NCI-H82 (cell line): Measurements from ENCODE around the gene SH3BP2.

Experiments
- DNase-seq: peaks from one replicate; lab custom pipeline; 2025; lab: John Stamatoyannopoulos, UW

The SH3BP2 gene

GRCh38 chr4:2819244-2820215 lies 26.6 kb downstream of the SH3BP2 start:
- no peak for DNase-seq

- no peak for DNase-seq
Observed at GRCh38 chr4:2820216-2820982, 27.5 kb downstream of the SH3BP2 start.

- DNase-seq = no peak
Observed at GRCh38 chr4:2822461-2823300, 29.8 kb downstream of the SH3BP2 start.

DNA sequence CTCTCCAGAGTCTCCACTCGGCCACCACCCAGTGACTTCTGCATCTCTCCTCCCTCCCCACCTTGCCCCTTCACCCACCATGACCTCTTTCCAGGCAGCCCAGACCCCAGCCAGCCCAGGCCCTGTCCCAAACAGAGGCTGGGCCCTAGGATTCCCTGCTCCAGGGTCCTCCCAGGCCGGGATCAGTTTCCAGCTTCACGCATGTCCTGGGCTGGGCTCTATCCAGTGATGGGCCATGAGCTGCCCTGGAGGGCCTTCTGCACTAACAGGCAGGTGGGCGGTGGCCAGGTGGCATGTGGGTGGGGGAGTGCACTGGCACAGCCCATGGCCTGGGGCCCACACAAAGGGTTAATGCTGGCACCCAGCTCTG lies 30.4 kb downstream of the SH3BP2 start:
- DNase-seq = no peak

- DNase-seq = no peak
Observed at GRCh38 chr4:2823671-2824328, 30.9 kb downstream of the SH3BP2 start.

- DNase-seq = no peak
Observed at GRCh38 chr4:2824329-2824835, 31.5 kb downstream of the SH3BP2 start.

GRCh38 chr4:2824836-2825381 lies 32.0 kb downstream of the SH3BP2 start:
- no peak for DNase-seq

DNA sequence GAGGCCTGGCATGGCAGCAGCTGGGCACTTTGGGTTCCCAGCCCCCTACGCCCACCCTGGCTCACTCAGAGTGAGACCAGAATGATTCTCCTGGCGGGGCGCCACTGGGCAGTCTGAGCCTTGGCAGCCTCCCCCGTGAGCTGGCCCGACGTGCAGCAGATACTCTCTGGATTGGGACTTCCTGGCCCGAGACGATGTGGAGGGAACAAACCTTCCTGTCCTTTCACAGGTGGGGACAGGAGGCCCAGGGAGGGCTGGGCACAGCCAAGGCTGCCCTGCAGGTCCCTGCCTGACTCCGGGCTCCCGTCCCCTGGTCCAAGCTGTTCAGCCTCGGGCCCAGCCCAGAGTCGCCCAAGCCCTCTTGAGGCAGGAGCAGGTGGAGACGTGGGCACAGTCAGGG lies 32.9 kb downstream of the SH3BP2 start:
- no peak for DNase-seq

- no peak for DNase-seq
Observed at GRCh38 chr4:2827071-2827873, 34.4 kb downstream of the SH3BP2 start.

DNA sequence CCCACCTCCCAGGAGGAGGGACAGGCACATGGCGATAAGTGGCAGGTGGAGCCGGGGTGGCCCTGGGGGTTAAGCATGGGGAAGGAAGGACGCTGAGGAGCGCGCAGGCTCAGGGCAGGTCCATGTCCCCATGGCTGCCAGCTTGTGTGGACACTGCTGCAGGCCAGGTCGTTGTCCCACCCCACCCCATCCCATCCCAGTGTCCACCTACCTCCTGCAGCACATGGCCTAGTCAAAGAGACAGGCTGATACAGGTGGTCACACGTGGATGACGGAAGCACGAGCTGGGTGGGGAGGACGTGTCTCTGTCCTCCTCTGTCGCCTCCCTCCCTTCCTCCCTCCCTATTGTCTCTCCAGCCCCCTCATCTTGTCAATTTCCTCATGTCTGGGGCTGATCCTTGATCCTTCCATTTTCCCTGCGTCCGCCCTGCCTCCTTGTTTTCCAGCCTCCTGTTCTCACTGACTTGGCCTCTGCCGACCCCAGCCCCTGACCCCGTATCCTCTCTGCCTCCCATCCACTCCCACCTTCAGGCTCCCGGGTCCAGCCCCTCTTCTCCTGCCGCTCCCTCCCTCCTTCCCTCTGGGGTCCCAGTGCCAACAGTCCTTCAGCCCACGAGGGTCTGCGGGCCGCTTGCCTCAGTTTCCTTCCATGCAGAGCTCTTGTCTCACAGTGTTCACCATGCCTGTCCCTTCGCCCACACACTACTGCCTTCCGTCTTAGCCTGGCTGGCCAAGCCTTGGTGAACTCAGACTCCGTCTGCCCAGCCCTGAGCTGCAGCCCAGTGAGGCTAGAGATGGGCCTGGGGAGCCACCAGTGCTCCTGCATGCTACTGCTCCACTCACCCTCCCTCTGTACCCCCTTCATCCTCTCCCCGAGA lies 35.2 kb downstream of the SH3BP2 start:
- no peak for DNase-seq

DNA sequence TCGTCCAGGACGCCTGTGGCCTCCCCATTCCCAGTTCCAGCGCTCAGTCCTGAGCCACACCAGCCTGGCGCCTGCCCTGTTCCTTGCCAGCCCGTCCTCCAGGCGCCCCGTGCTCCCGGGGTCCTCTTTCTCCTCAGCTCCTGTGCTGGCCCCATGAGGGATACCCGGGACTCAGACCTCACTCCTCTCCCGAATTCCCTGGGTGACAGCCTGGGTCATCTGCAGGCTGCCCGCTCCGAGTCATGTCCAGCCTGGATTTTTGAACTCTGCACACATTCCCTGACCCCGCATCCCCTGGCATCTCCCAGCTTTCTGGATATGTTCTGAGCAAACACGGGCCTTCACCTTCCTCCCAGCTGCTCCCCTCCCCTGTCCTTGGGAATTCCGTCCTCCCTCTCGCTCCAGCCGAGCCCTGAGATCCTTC lies 35.9 kb downstream of the SH3BP2 start:
- DNase-seq = no peak

DNA sequence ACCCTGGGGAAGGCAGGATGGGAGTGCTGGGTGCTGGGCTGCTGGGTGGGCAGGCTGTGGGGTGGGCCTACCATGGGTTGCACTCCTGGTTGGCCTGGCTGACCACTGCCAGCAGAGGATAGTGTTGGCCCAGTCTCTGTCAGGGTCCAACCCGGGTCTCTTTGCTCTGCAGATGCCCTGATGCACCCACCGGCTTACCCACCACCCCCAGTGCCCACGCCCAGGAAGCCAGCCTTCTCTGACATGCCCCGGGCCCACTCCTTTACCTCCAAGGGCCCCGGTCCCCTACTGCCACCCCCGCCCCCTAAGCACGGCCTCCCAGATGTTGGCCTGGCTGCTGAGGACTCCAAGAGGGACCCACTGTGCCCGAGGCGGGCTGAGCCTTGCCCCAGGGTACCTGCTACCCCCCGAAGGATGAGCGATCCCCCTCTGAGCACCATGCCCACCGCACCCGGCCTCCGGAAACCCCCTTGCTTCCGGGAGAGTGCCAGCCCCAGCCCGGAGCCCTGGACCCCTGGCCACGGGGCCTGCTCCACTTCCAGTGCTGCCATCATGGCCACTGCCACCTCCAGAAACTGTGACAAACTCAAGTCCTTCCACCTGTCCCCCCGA lies 36.5 kb downstream of the SH3BP2 start:
- no peak for DNase-seq

GRCh38 chr4:2829933-2830451 lies 37.1 kb downstream of the SH3BP2 start:
- no peak for DNase-seq

DNA sequence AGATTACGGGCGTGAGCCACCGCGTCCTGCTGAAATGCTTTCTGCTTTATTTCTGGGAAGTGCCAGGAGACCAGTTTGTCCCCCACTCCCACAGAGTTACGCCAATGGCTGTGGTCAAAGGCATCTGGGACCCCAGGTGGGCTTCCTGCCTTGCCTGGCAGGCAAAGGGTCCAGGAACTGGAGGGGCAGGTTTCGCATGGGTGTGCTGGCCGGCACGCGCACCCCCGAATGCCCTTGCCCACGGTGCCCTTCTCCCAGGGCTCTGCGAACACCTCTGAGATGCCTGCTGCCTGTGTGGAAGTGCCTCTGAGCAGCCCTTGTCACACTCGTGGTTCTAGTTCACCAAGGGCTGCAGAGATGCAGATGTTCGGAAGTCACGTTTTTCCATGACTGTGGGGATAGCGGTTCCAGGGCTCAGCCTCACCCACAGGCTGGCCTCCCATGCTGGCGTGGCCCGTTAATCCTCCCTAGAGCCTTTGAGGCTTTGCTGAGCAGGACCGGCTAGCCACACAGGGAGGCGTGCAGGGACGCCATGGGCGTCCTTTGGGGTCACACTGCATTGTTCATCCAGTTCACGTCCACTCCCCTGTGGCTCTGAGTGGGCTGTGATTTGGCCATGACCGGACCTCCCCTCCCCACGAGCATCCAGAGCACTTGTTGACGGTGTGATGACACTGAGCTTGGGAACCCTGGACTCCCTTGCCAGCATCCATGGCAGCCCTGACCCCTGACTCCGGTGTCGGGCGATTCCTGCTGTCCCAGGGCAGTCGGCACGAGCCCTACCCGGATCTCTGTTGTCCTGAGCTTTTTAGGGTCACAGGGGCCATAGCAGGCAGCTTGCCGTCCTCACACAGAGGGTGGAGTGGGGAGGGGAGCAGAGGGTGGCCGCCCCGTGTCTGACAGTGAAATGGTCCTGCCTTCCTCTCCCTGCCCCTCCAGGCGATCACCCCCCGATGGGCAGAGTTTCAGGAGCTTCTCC lies 38.0 kb downstream of the SH3BP2 start:
- no peak for DNase-seq

- no peak for DNase-seq
Observed at GRCh38 chr4:2831611-2832308, 38.9 kb downstream of the SH3BP2 start.

DNA sequence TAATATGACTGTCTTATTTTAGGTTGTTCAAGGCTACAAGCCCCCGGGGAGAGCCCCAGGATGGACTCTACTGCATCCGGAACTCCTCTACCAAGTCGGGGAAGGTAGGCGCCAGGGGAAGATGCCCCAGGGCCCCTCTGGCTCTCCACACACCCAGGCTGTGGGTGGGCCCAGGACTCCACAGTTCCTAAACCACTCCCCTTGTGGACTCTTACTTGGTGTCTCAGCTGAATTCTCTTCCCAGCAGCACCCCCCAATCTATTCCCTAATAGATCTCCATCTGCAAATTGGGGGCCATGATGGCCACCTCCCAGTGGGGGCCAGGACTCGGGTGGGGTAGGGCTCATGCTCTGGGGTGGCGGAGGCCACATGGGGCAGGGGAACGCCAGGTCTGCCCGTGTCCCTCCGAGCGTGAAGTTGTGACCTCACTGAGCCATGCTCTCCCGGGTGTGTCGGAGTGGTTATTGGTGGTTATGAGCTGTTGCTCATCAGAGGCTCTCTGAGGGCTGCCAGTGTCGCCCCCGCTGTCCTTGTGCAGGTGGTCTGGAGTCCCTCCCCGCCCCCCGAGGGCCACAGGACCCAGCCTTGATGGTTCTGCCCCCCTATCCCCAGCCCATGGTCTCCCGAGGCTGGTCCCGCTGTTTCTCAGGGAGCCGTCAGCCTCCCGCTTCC lies 39.6 kb downstream of the SH3BP2 start:
- DNase-seq = no peak
